Ovary (tissue), 9 donors: ENCODE data around the gene MED15. TPM values are rescaled to one million over a fixed set of nuclear protein-coding genes. Genes with fewer than 3 reads are reported as not detected.

ENCODE experiments used
- DNase-seq, 5 donors: peaks; one replicate each; pipeline ENCODE4 v3.0.0-alpha.2; 2019 to 2020
- H3K27ac ChIP-seq, 2 donors: fragments of 200-600 bp; one replicate each; pipeline versions ENCODE4 v1.5.1 to v1.8.0; 2019 to 2022
- H3K27me3 ChIP-seq: fragments of 200-600 bp; one replicate; pipeline ENCODE4 v1.8.0; 2022
- H3K36me3 ChIP-seq: fragments of 200-600 bp; sonication (generic); one replicate; pipeline ENCODE4 v1.5.1; 2019
- H3K4me1 ChIP-seq: one replicate; pipeline ENCODE4 v1.8.1; 2013; ENCODE audit warnings: mild to moderate bottlenecking, moderate library complexity; ENCODE audit not compliant: insufficient read depth
- H3K4me3 ChIP-seq: fragments of 200-600 bp; sonication (generic); one replicate; pipeline ENCODE4 v1.5.1; 2017
- H3K9me3 ChIP-seq, 2 donors: fragments of 200-600 bp in 1 of 2; sonication (generic) in 1 of 2; one replicate each; pipeline versions ENCODE4 v1.5.1 to v1.8.1; 2013 to 2019; ENCODE audit warnings: mild to moderate bottlenecking in 1 of 2, moderate library complexity in 1 of 2
- EP300 ChIP-seq: sonication (generic); formaldehyde crosslinking; IDR thresholded peaks from one replicate; pipeline ENCODE4 v1.6.1; 2017; ENCODE audit warnings: antibody characterized with exemption
- POLR2A ChIP-seq: fragments of 450-650 bp; IDR thresholded peaks from one replicate; pipeline ENCODE4 v1.6.1; 2017; ENCODE audit warnings: antibody characterized with exemption, mild to moderate bottlenecking, moderate library complexity
- WGBS, 3 donors: extraction: QIAGEN DNeasy Blood & Tissue Kit in 1 of 3; methylation state at CpG; one replicate each; pipeline versions ENCODE4 v1.1.5 to v1.1.7; 2013 to 2017; 5-methylcytosine and 5-hydroxymethylcytosine counted together
- intact Hi-C, 4 donors: fragments of 100-400 bp; cut with DNase I; formaldehyde crosslinking; loops; one replicate each; pipeline versions ENCODE4 v1.11.0 to v1.15.1; 2022 to 2023
- polyA plus RNA-seq, 2 donors: library from polyadenylated mRNA; stranded (reverse); fragments of 200-250 nt in 1 of 2; fragments of 350-450 nt in 1 of 2; fragmentation: Illumina TruSeq in 1 of 2; extraction: RNeasy Lipid Tissue Mini Kit (QIAGEN cat#74804) in 1 of 2; gene quantifications; one replicate each; pipeline ENCODE4 v1.2.3, GENCODE V29; 2013 to 2014
- total RNA-seq, 7 donors: library from RNA; depleted of rRNA in 2 of 7; stranded (reverse); fragments of >200 nt in 2 of 7; fragmentation: NEBNext Ultra II Directional in 3 of 7; extraction: Animal tissue kit (Norgen Biotek cat#: 25700) in 3 of 7; gene quantifications; one replicate each; pipeline versions ENCODE4 v1.1.0 to v1.2.4, GENCODE V29; 2016 to 2023
- TF ChIP-seq, protein P1 (sequence below), 3 donors: fragments of 450-650 bp in 2 of 3; fragments of 200-600 bp in 1 of 3; IDR thresholded peaks; one replicate each; pipeline versions ENCODE4 v1.5.1 to v1.8.0; 2016 to 2022; ENCODE audit warnings: antibody characterized with exemption in 3 of 3, mild to moderate bottlenecking in 1 of 3
- donor health status: DM: no; HTN: no; CAD: no; lungs with moderate emphysema.
- donor health status: DM: no; HTN: no; CAD: no.
- donor health status: Bipolar disorder and iron deficiency.
- donor health status: DM: yes; HTN: yes; CAD: no.
- donor health status: DM: no; HTN: no; CAD: no.
- donor health status: DM: yes; HTN: yes; CAD: no.

The MED15 gene
- total and polyA plus RNA-seq, 9 donors: 21.9 to 79.3 (median 68.3) TPM

DNA sequence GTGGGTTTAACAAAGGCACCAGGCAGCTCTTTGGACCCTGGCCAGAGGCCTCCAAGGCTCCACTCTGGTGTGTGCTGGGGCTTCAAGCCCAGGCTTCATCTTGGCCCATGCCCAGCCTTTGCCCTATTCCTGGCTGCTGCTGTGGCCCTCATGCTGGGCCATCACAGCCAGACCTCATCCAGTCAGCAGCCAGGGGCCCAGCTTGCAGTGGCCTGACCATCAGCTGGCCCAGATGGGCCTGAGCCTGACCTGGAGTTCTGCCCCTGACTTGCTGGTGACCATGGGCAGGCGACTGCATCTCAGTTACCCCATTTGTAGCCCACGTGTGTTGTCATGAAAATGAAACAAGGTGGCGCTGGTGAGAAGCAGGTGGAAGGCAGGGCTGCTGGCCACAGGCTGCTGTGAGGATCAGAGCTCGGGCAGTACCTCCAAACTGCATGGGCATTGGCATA is 76.1 kb downstream of the MED15 start:
- Histone ChIP-seq H3K9me3 (no peaks in the 10 kb centered on the region), H3K27me3 (no peaks in the 10 kb centered on the region), H3K4me3 (no peak overlapping the region), H3K27ac (no peak overlapping the region), H3K36me3 (no peaks in the 10 kb centered on the region), H3K4me1 (no peaks in the 10 kb centered on the region)
- no peak for DNase-seq
- intact Hi-C loops: no loop called here
- 84 to 89% (median 86%) methylated on average over 4 of the region's 4 CpGs for WGBS, 3 donors
- no peak for TF ChIP-seq EP300
- TF ChIP-seq, protein P1, sequence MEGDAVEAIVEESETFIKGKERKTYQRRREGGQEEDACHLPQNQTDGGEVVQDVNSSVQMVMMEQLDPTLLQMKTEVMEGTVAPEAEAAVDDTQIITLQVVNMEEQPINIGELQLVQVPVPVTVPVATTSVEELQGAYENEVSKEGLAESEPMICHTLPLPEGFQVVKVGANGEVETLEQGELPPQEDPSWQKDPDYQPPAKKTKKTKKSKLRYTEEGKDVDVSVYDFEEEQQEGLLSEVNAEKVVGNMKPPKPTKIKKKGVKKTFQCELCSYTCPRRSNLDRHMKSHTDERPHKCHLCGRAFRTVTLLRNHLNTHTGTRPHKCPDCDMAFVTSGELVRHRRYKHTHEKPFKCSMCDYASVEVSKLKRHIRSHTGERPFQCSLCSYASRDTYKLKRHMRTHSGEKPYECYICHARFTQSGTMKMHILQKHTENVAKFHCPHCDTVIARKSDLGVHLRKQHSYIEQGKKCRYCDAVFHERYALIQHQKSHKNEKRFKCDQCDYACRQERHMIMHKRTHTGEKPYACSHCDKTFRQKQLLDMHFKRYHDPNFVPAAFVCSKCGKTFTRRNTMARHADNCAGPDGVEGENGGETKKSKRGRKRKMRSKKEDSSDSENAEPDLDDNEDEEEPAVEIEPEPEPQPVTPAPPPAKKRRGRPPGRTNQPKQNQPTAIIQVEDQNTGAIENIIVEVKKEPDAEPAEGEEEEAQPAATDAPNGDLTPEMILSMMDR (IDR thresholded peaks at IDR 0.05): no peak
- TF ChIP-seq POLR2A: no peak

DNA sequence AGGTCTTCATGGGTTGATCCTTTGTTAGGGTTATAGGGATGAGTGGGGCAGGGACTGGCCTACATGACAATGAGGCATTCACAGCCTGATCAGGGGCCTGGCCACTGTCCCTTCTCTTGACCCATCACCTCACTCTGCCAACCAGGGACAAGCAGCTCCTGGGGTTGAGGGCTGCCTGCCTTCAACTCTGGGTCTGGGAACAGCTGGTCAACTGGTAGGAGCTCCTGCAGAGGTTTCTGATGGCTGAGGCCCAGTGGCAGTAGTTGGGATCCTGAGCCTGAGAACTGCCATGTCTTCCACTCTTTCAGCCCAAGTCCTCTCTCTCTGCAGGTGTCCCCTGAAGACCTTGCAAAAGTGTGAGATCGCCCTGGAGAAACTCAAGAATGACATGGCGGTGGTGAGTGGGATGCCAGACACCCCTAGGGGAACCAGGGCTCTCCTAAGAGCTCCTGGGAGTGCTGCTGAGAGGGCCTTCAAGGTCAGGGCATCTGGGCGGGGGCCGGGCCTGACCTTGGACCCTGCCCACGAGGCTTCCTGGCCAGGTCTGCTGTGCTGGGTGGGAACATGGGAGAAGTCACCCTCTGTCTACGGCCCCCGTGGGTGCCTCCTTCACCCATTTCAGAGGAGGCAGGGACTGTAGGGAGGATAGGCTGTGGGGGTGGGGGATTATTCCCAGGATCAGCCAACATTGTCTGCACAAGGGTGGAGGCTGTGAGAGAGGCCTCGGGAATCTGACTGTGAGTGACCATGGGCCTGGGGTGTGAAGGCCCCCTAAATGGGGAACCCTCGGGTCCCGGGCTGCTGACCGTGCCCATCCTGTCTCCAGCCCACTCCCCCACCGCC is 76.8 kb downstream of the MED15 start:
- WGBS, 3 donors: 70 to 84% (median 72%) methylated on average over 12 of the region's 12 CpGs
- Histone ChIP-seq H3K9me3 (no peaks in the 10 kb centered on the region), H3K4me3 (no peak overlapping the region), H3K4me1 (no peaks in the 10 kb centered on the region), H3K27me3 (no peaks in the 10 kb centered on the region), H3K36me3 (no peaks in the 10 kb centered on the region), H3K27ac (no peak overlapping the region)
- intact Hi-C loops: no loop called here
- DNase-seq: no peak
- TF ChIP-seq POLR2A: no peak
- TF ChIP-seq, protein P1 (IDR thresholded peaks at IDR 0.05): no peak

DNA sequence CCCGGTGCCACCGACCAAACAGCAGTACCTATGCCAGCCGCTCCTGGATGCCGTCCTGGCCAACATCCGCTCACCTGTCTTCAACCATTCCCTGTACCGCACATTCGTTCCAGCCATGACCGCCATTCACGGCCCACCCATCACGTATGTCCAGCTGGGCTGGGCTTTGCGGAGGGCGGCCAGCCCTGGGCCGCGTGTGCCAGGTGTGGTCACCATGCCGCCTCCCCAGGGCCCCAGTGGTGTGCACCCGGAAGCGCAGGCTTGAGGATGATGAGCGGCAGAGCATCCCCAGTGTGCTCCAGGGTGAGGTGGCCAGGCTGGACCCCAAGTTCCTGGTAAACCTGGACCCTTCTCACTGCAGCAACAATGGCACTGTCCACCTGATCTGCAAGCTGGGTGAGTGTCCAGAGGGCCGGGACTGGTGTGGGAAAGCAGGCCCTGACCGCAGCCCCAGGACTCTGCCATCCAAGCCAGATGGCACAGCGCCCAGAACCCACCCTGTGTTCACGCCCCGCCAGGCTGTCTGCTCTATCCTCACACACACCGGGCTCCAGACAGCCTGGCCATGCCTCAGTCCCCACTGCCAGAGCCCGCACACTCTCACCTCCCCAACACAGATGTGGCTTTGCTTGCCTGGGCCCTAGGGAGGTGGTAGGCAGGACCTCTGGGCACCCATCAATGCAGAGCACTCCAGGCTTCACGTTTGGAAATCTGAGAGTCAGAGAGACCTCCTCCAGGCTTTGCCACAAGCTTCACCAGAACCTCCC is 77.6 kb downstream of the MED15 start:
- 82 to 86% (median 83%) methylated on average over 21 to 26 of the region's 26 CpGs for WGBS, 3 donors

More for the DNA sequence above, 77.6 kb downstream of the MED15 start:
- no peak overlapping the region for H3K4me3 ChIP-seq
- intact Hi-C loops: no loop called here
- H3K27me3 ChIP-seq: no peaks in the 10 kb centered on the region
- H3K9me3 ChIP-seq: no peaks in the 10 kb centered on the region
- no peak for DNase-seq
- H3K4me1 ChIP-seq: no peaks in the 10 kb centered on the region
- H3K36me3 ChIP-seq: no peaks in the 10 kb centered on the region
- TF ChIP-seq, protein P1 (IDR thresholded peaks at IDR 0.05): no peak
- TF ChIP-seq EP300 (no peak), POLR2A (no peak)
- no peak overlapping the region for H3K27ac ChIP-seq
